Bronchial epithelial cell (primary cell): ENCODE results near the gene DNAH11. TPM values are rescaled to one million over a fixed set of nuclear protein-coding genes. Genes with fewer than 3 reads are reported as not detected.

Experiments
- DNase-seq: peaks from one replicate; pipeline ENCODE4 v3.0.0-alpha.2; 2010; ENCODE audit warnings: low read depth
- FAIRE-seq: peaks from 2 replicates; lab custom pipeline; 2011; peaks lifted over from hg19 to GRCh38; lab: Jason Lieb, UNC
- H3K27me3 ChIP-seq: 2 replicates; pipeline ENCODE4 v1.5.1; 2011; ENCODE audit warnings: low read length; ENCODE audit not compliant: control insufficient read depth, insufficient read depth
- H3K36me3 ChIP-seq: 2 replicates; pipeline ENCODE4 v1.5.1; 2011; ENCODE audit warnings: low read length; ENCODE audit not compliant: control insufficient read depth, insufficient read depth
- H3K4me3 ChIP-seq: 2 replicates; pipeline ENCODE4 v1.5.1; 2011; ENCODE audit warnings: mild to moderate bottlenecking, low read depth, low read length, control low read depth
- CTCF ChIP-seq: IDR thresholded peaks from 2 replicates; pipeline ENCODE4 v1.5.1; 2011; ENCODE audit warnings: mild to moderate bottlenecking, moderate library complexity, low read length, control low read depth, inconsistent platforms; ENCODE audit not compliant: insufficient read depth, severe bottlenecking
- total RNA-seq: library from RNA; depleted of rRNA; stranded (reverse); fragments of >200 nt; gene quantifications from 2 replicates; pipeline ENCODE4 v1.2.1, GENCODE V29; 2014

DNAH11 gene
- total RNA-seq, 1 donor from 2014 or later = 2.6 TPM

- H3K36me3 ChIP-seq = no peaks in the 10 kb centered on the region
Observed at GRCh38 chr7:21912931-21913780, 370.3 kb downstream of the DNAH11 start.

GRCh38 chr7:21914671-21915070 is 371.8 kb downstream of the DNAH11 start:
- Histone ChIP-seq H3K4me3 (no peak overlapping the region), H3K36me3 (no peaks in the 10 kb centered on the region), H3K27me3 (no peaks in the 10 kb centered on the region)
- no peak for FAIRE-seq
- no peak for TF ChIP-seq CTCF
- no peak for DNase-seq

More at GRCh38 chr7:21912931-21913780, 370.3 kb downstream of the DNAH11 start:
- TF ChIP-seq CTCF = no peak
- no peak for DNase-seq
- FAIRE-seq = no peak
- Histone ChIP-seq H3K27me3 (no peaks in the 10 kb centered on the region), H3K4me3 (no peak overlapping the region)

- no peak for TF ChIP-seq CTCF
- FAIRE-seq (no peak), DNase-seq (no peak)
- H3K4me3 ChIP-seq = no peak overlapping the region
- H3K27me3 ChIP-seq = no peaks in the 10 kb centered on the region
- H3K36me3 ChIP-seq = no peaks in the 10 kb centered on the region
Observed at GRCh38 chr7:21915140-21915539, 372.3 kb downstream of the DNAH11 start.

- Histone ChIP-seq H3K36me3 (no peaks in the 10 kb centered on the region), H3K27me3 (no peaks in the 10 kb centered on the region), H3K4me3 (no peak overlapping the region)
- no peak for TF ChIP-seq CTCF
- FAIRE-seq (no peak), DNase-seq (no peak)
Observed at GRCh38 chr7:21916176-21916575, 373.3 kb downstream of the DNAH11 start.

GRCh38 chr7:21916629-21917028 is 373.8 kb downstream of the DNAH11 start:
- Histone ChIP-seq H3K4me3 (no peak overlapping the region), H3K27me3 (no peaks in the 10 kb centered on the region), H3K36me3 (no peaks in the 10 kb centered on the region)
- FAIRE-seq (no peak), DNase-seq (peak; percentile 7)
- TF ChIP-seq CTCF = no peak
